ENCODE results near the gene FAM98C.
A peak's percentile ranks its signal among the peaks of the same experiment; 100 is the strongest.
"Not testable (repeated sequence)": the region's sequence is repeated elsewhere in the genome, so short reads cannot be mapped to it uniquely, and the experiment has no call there.

Gene FAM98C

DNA sequence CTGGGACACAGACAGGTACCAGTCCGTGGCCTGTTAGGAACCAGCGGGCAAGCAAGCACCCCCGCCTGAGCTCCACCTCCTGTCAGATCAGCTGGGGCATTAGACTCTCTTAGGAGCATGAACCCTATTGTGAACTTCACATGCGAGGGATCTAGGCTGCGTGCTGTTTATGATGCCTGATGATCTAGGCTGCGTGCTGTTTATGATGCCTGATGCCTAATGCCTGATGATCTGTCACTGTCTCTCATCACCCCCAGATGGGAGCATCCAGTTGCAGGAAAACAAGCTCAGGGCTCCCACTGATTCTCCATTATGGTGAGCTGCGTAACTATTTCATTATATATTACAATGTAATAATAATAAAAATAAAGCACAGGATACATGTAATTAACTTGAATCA is 19.5 kb downstream of the FAM98C start:
- Histone ChIP-seq H3K9me3 (ENCODE audit: insufficient read depth, low read length, severe bottlenecking) (no peaks in the 10 kb centered on the region), H2AFZ (ENCODE audit: low read depth, low read length) (no peak overlapping the region), H3K79me2 (ENCODE audit: insufficient read depth, low read length) (no peaks in the 10 kb centered on the region), H3K27ac (ENCODE audit: low read length) (no peak overlapping the region), H3K4me1 (ENCODE audit: insufficient read depth, low read length) (peaks cover 7% of the 10 kb centered on the region), H3K4me2 (ENCODE audit: insufficient read depth, low read length) (no peak overlapping the region), H3K36me3 (ENCODE audit: insufficient read depth, low read length) (no peaks in the 10 kb centered on the region), H3K9ac (ENCODE audit: low read depth, low read length) (no peak overlapping the region), H3K27me3 (ENCODE audit: insufficient read depth, low read length, poor library complexity) (no peaks in the 10 kb centered on the region), H3K4me3 (ENCODE audit: low read depth in 1 of 2, low read length in 2 of 2) (no peak overlapping the region), H4K20me1 (ENCODE audit: insufficient read depth, low read length) (no peaks in the 10 kb centered on the region; the same call in 1 of the 2 replicates)
- no peak for DNase-seq
- TF ChIP-seq, protein P1, sequence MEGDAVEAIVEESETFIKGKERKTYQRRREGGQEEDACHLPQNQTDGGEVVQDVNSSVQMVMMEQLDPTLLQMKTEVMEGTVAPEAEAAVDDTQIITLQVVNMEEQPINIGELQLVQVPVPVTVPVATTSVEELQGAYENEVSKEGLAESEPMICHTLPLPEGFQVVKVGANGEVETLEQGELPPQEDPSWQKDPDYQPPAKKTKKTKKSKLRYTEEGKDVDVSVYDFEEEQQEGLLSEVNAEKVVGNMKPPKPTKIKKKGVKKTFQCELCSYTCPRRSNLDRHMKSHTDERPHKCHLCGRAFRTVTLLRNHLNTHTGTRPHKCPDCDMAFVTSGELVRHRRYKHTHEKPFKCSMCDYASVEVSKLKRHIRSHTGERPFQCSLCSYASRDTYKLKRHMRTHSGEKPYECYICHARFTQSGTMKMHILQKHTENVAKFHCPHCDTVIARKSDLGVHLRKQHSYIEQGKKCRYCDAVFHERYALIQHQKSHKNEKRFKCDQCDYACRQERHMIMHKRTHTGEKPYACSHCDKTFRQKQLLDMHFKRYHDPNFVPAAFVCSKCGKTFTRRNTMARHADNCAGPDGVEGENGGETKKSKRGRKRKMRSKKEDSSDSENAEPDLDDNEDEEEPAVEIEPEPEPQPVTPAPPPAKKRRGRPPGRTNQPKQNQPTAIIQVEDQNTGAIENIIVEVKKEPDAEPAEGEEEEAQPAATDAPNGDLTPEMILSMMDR (IDR thresholded peaks at IDR 0.05; ENCODE audit: borderline replicate concordance, extremely low read depth, low read length, poor library complexity, severe bottlenecking) = no peak
- TF ChIP-seq EZH2 (IDR thresholded peaks at IDR 0.05; ENCODE audit: borderline replicate concordance, low read depth, low read length, severe bottlenecking) = no peak
- ATAC-seq (ENCODE audit: insufficient read depth, low read depth) = no peak

DNA sequence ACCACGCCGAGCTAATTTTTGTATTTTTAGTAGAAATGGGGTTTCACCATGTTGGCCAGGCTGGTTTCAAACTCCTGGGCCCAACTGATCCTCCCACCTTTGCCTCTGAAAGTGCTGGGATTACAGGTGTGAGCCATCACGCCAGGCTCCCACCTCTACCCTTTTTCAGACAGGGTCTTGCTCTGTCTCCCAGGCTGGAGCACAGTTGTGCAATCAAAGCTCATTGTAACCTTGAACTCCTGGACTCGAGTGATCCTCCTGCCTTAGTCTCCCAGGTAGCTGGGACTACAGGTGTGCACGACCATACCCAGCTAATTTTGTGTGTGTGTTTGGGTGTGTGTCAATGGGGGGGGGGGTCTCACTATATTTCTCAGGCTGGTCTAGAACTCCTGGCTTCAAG is 21.4 kb downstream of the FAM98C start:
- no peak overlapping the region for H3K9ac ChIP-seq (ENCODE audit: low read depth, low read length)
- no peak for TF ChIP-seq EZH2 (IDR thresholded peaks at IDR 0.05; ENCODE audit: borderline replicate concordance, low read depth, low read length, severe bottlenecking)
- H4K20me1 ChIP-seq (ENCODE audit: insufficient read depth, low read length) = no peaks in the 10 kb centered on the region; the same call in 1 of the 2 replicates
- no peaks in the 10 kb centered on the region for H3K36me3 ChIP-seq (ENCODE audit: insufficient read depth, low read length)
- H3K79me2 ChIP-seq (ENCODE audit: insufficient read depth, low read length) = no peaks in the 10 kb centered on the region
- no peak for DNase-seq
- H3K9me3 ChIP-seq (ENCODE audit: insufficient read depth, low read length, severe bottlenecking) = no peaks in the 10 kb centered on the region
- no peak overlapping the region for H3K4me3 ChIP-seq (ENCODE audit: low read depth in 1 of 2, low read length in 2 of 2)
- H3K4me2 ChIP-seq (ENCODE audit: insufficient read depth, low read length) = no peak overlapping the region
- H3K4me1 ChIP-seq (ENCODE audit: insufficient read depth, low read length) = peaks cover 7% of the 10 kb centered on the region
- H3K27ac ChIP-seq (ENCODE audit: low read length) = no peak overlapping the region
- no peak for ATAC-seq (ENCODE audit: insufficient read depth, low read depth)
- H3K27me3 ChIP-seq (ENCODE audit: insufficient read depth, low read length, poor library complexity) = no peaks in the 10 kb centered on the region
- H2AFZ ChIP-seq (ENCODE audit: low read depth, low read length) = no peak overlapping the region

DNA sequence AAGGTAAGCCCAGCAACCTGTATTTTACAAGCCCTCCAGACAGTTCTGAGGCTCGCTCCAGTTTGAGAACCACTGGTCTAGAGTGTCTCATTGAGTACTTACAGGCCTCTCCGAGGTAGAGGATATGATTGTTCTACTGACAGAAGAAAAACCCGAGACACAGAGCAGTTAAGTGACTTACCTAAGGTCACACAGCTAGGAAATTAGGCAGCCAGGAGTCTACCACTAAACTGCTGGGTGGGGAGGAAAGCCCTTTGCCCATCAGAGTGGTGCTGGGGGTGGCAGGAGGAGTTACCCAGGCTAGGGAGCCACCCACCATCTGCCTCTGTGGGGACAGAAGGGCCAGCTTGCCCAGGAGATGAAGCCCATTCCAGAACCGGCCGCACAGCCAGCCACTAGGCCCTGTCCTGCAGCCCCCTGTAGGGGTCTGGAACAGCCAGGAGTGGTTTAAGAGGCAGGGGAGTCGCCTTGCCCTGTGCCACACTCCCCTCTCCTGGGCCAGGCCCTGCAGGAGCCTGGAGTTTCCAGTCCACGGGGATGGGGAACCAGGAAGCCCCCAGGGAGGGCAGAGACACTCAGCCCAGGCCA is 22.4 kb downstream of the FAM98C start:
- no peak overlapping the region for H2AFZ ChIP-seq (ENCODE audit: low read depth, low read length)
- H3K79me2 ChIP-seq (ENCODE audit: insufficient read depth, low read length) = no peaks in the 10 kb centered on the region
- TF ChIP-seq, protein P1 (IDR thresholded peaks at IDR 0.05; ENCODE audit: borderline replicate concordance, extremely low read depth, low read length, poor library complexity, severe bottlenecking) = no peak
- TF ChIP-seq EZH2 (IDR thresholded peaks at IDR 0.05; ENCODE audit: borderline replicate concordance, low read depth, low read length, severe bottlenecking) = no peak
- H3K27ac ChIP-seq (ENCODE audit: low read length) = no peak overlapping the region
- H3K4me3 ChIP-seq (ENCODE audit: low read depth in 1 of 2, low read length in 2 of 2) = no peak overlapping the region
- H3K4me1 ChIP-seq (ENCODE audit: insufficient read depth, low read length) = peaks cover 7% of the 10 kb centered on the region
- peak overlapping the region; percentile 29 for H3K4me2 ChIP-seq (ENCODE audit: insufficient read depth, low read length)
- H3K27me3 ChIP-seq (ENCODE audit: insufficient read depth, low read length, poor library complexity) = no peaks in the 10 kb centered on the region
- no peak for DNase-seq
- no peaks in the 10 kb centered on the region for H3K36me3 ChIP-seq (ENCODE audit: insufficient read depth, low read length)
- no peak overlapping the region for H3K9ac ChIP-seq (ENCODE audit: low read depth, low read length)
- 0 out of 3 replicates have a peak, but pooled peaks have one; percentile 21 for ATAC-seq (ENCODE audit: insufficient read depth, low read depth)
- H4K20me1 ChIP-seq (ENCODE audit: insufficient read depth, low read length) = no peaks in the 10 kb centered on the region; the same call in 1 of the 2 replicates
- no peaks in the 10 kb centered on the region for H3K9me3 ChIP-seq (ENCODE audit: insufficient read depth, low read length, severe bottlenecking)

DNA sequence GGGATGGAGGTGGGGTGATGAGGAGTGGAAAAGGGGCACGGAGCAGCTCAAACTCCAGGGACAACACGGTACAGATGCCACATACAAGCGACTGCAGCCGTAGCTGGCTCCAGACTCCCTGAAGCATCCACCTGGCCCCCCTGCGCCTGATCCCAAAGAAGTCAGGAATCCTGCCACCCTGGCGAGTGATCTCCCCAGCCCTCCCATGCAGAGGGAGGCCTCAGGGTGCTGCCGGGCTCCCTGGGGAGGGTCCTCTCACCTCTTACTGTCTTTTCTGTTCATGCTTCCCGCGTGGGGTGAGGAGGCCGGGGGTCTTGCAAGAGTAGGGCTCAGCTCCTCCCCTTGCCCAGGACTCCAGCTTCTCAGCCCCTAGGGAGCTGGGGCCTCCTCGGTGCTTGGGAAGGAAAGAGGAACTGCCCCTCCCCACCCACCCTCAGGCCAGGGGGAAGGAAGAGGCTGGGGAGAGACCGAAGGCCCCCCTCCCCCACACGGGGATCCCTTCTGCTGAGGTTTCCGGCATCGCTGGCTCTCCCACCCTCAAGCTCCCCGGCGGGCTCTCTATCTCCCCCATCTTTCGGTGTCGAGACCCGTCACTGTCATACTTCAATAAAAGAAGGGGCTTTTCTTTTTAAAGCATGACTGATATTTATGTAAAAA is 23.0 kb downstream of the FAM98C start, which contains the start of gene RASGRP4:
TSS of gene RASGRP4 (minus strand) at position 410 of the 657 bp plus-strand sequence. CDS start at position 282, 128 bp downstream.
- H3K27ac ChIP-seq (ENCODE audit: low read length) = no peak within 1 kb of the TSS
- peak; percentile 90 for ATAC-seq (ENCODE audit: insufficient read depth, low read depth)
- peak; percentile 72 for DNase-seq

DNA sequence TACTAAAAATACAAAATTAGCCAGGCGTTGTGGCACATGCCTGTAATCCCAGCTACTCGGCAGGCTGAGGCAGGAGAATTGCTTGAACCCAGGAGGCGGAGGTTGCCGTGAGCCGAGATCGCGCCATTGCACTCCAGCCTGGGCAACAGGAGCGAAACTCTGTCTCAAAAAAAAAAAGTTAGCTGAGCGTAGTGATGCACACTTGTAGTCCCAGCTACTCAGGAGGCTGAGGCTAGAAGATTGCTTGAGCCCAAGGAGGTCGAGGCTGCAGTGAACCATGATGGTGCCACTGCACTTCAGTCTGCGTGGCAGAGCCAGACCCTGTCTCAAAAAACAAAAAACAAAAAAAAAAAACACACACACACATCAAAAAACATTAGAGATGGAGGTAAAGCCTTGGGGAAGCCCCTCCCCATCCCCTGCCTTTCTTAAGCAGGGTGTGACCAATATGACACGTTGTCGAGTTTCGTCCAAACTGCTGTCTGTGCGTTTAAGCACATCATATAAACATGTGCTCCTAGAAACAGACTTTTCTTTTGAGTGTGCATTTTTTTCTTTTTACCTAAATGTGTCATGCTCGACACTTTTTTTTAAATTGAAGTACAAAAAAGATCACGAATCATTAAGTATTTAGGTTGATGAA is 24.3 kb downstream of the FAM98C start:
- ATAC-seq (ENCODE audit: insufficient read depth, low read depth) = not testable (repeated sequence)

More for the DNA sequence above, 23.0 kb downstream of the FAM98C start, which contains the start of gene RASGRP4:
- no peaks in the 10 kb centered on the region; the same call in 1 of the 2 replicates for H4K20me1 ChIP-seq (ENCODE audit: insufficient read depth, low read length)
- no peak within 1 kb of the TSS for H3K9ac ChIP-seq (ENCODE audit: low read depth, low read length)
- H2AFZ ChIP-seq (ENCODE audit: low read depth, low read length) = no peak within 1 kb of the TSS
- TF ChIP-seq EZH2 (IDR thresholded peaks at IDR 0.05; ENCODE audit: borderline replicate concordance, low read depth, low read length, severe bottlenecking) = no peak
- TF ChIP-seq, protein P1 (IDR thresholded peaks at IDR 0.05; ENCODE audit: borderline replicate concordance, extremely low read depth, low read length, poor library complexity, severe bottlenecking) = no peak
- no peaks in the 10 kb centered on the region for H3K79me2 ChIP-seq (ENCODE audit: insufficient read depth, low read length)
- no peaks in the 10 kb centered on the region for H3K27me3 ChIP-seq (ENCODE audit: insufficient read depth, low read length, poor library complexity)
- no peaks in the 10 kb centered on the region for H3K9me3 ChIP-seq (ENCODE audit: insufficient read depth, low read length, severe bottlenecking)
- H3K4me1 ChIP-seq (ENCODE audit: insufficient read depth, low read length) = peaks cover 7% of the 10 kb centered on the region
- H3K4me3 ChIP-seq (ENCODE audit: low read depth in 1 of 2, low read length in 2 of 2) = no peak within 1 kb of the TSS
- H3K4me2 ChIP-seq (ENCODE audit: insufficient read depth, low read length) = peak within 1 kb of the TSS; percentile 29
- H3K36me3 ChIP-seq (ENCODE audit: insufficient read depth, low read length) = no peaks in the 10 kb centered on the region

More for the DNA sequence above, 24.3 kb downstream of the FAM98C start:
- H3K4me3 ChIP-seq (ENCODE audit: low read depth in 1 of 2, low read length in 2 of 2); H3K79me2 ChIP-seq (ENCODE audit: insufficient read depth, low read length); H3K4me1 ChIP-seq (ENCODE audit: insufficient read depth, low read length); DNase-seq; H3K9ac ChIP-seq (ENCODE audit: low read depth, low read length); H3K27me3 ChIP-seq (ENCODE audit: insufficient read depth, low read length, poor library complexity); H3K4me2 ChIP-seq (ENCODE audit: insufficient read depth, low read length); H3K36me3 ChIP-seq (ENCODE audit: insufficient read depth, low read length); H3K9me3 ChIP-seq (ENCODE audit: insufficient read depth, low read length, severe bottlenecking); H2AFZ ChIP-seq (ENCODE audit: low read depth, low read length); H4K20me1 ChIP-seq (ENCODE audit: insufficient read depth, low read length); H3K27ac ChIP-seq (ENCODE audit: low read length): not testable (repeated sequence)
